ENCODE results near the gene B4GALT6. TPM values are rescaled to one million over a fixed set of nuclear protein-coding genes. Genes with fewer than 3 reads are reported as not detected.

B4GALT6 gene
- total and polyA plus RNA-seq, 10 of the 15 experiments (the other 5 are each of a cell fraction or from before 2014, with no cell fraction given): 11.9 to 47.4 (median 18.0) TPM

DNA sequence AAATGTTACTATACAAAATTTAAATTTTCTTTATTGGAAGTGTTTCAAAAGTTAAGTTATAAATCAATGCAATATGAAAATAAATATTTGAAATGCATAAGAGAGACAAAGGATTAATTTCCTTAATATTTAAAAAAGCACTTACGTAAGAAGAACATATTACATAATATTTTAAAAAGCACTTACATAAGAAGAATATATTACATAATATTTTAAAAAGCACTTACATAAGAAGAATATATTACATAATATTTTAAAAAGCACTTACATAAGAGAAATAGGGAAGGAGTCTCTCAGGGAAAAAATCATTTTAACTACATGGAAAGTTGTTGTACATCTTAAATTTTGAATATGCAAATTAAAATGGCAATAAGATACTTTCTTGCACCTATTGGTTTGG is 17.4 kb upstream of the B4GALT6 start:
- 91% methylated on average over 1 of the region's 1 CpG for WGBS (ENCODE audit: insufficient coverage, insufficient replicate concordance, low lambda C conversion rate, missing lambda C conversion rate)
- BruUV-seq (replicated peaks): no TSS peak
- no peaks in the 10 kb centered on the region for H4K20me1 ChIP-seq (ENCODE audit: control insufficient read depth, insufficient read depth)
- intact Hi-C loops (cut with micrococcal nuclease; ENCODE audit: unreplicated experiment): no loop called here
- no peak overlapping the region for H2AFZ ChIP-seq (ENCODE audit: control insufficient read depth, low read depth, low read length)
- no peak for DNase-seq (ENCODE audit: low read depth, low spot score)
- no peaks in the 10 kb centered on the region; the same call in 1 of the 3 replicates for H3K9me3 ChIP-seq (replicated peaks; ENCODE audit: control insufficient read depth, insufficient read depth, low read length)
- in situ Hi-C loops (cut with MboI): no loop called here
- no peak for FAIRE-seq
- ATAC-seq: no peak
- H3K9ac ChIP-seq (ENCODE audit: control insufficient read depth, insufficient read depth, low read length): no peak overlapping the region
- no peak for TF ChIP-seq EP300 (IDR thresholded peaks at IDR 0.05; ENCODE audit: borderline replicate concordance in 1 of 2, control insufficient read depth in 1 of 2, low read depth in 2 of 2, low read length in 2 of 2)
- no peak for TF ChIP-seq MYB (IDR thresholded peaks at IDR 0.05; ENCODE audit: borderline replicate concordance, low read depth, low read length)
- TF ChIP-seq, protein P1, sequence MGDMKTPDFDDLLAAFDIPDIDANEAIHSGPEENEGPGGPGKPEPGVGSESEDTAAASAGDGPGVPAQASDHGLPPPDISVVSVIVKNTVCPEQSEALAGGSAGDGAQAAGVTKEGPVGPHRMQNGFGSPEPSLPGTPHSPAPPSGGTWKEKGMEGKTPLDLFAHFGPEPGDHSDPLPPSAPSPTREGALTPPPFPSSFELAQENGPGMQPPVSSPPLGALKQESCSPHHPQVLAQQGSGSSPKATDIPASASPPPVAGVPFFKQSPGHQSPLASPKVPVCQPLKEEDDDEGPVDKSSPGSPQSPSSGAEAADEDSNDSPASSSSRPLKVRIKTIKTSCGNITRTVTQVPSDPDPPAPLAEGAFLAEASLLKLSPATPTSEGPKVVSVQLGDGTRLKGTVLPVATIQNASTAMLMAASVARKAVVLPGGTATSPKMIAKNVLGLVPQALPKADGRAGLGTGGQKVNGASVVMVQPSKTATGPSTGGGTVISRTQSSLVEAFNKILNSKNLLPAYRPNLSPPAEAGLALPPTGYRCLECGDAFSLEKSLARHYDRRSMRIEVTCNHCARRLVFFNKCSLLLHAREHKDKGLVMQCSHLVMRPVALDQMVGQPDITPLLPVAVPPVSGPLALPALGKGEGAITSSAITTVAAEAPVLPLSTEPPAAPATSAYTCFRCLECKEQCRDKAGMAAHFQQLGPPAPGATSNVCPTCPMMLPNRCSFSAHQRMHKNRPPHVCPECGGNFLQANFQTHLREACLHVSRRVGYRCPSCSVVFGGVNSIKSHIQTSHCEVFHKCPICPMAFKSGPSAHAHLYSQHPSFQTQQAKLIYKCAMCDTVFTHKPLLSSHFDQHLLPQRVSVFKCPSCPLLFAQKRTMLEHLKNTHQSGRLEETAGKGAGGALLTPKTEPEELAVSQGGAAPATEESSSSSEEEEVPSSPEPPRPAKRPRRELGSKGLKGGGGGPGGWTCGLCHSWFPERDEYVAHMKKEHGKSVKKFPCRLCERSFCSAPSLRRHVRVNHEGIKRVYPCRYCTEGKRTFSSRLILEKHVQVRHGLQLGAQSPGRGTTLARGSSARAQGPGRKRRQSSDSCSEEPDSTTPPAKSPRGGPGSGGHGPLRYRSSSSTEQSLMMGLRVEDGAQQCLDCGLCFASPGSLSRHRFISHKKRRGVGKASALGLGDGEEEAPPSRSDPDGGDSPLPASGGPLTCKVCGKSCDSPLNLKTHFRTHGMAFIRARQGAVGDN (IDR thresholded peaks at IDR 0.05): no peak
- TF ChIP-seq BMI1 (IDR thresholded peaks at IDR 0.05; ENCODE audit: borderline replicate concordance): no peak
- no peak for TF ChIP-seq CHD1 (IDR thresholded peaks at IDR 0.05; ENCODE audit: low read depth, low read length)
- TF ChIP-seq NBN (IDR thresholded peaks at IDR 0.05): no peak
- TF ChIP-seq RAD21 (IDR thresholded peaks at IDR 0.05; ENCODE audit: insufficient read depth, low read depth, low read length): no peak
- no peak overlapping the region for H3K4me2 ChIP-seq (ENCODE audit: control insufficient read depth, insufficient read depth)
- ChIA-PET RAD21 (ENCODE audit: unreplicated experiment) (no interaction called here), CTCF (interaction anchor here (2.7 kb wide), 1 partner anchor 21 kb away, joined by 19 read pairs; no protein-coding TSS in a partner anchor), POLR2A (interaction anchor here (0.6 kb wide), 1 partner anchor 136 kb away, joined by 3 read pairs; no protein-coding TSS in a partner anchor), SMC1A (ENCODE audit: uncharacterized antibody, unreplicated experiment) (no interaction called here)
- no peak overlapping the region for H3K4me3 ChIP-seq
- H3K36me3 ChIP-seq (ENCODE audit: control insufficient read depth in 2 of 2, insufficient read depth in 2 of 2, low read length in 1 of 2): no peaks in the 10 kb centered on the region
- no peaks in the 10 kb centered on the region for H3K27me3 ChIP-seq (replicated peaks in 1 of 2; ENCODE audit: control insufficient read depth in 2 of 2, insufficient read depth in 2 of 2, low read length in 1 of 2)
- H3K27ac ChIP-seq (ENCODE audit: control insufficient read depth, insufficient read depth): no peak overlapping the region
- H3K4me1 ChIP-seq (ENCODE audit: control insufficient read depth, insufficient read depth, low read length): no peaks in the 10 kb centered on the region
- no peaks in the 10 kb centered on the region for H3K79me2 ChIP-seq (ENCODE audit: control insufficient read depth, insufficient read depth, low read length)
